Left hindlimb (tissue), 1 donor: Measurements from ENCODE around the gene TMEM229B.
A peak's percentile ranks its signal among the peaks of the same experiment; 100 is the strongest.

Experiments used
- DNase-seq: peaks from one replicate; pipeline ENCODE4 v3.0.0-alpha.2; 2018

TMEM229B gene

DNA sequence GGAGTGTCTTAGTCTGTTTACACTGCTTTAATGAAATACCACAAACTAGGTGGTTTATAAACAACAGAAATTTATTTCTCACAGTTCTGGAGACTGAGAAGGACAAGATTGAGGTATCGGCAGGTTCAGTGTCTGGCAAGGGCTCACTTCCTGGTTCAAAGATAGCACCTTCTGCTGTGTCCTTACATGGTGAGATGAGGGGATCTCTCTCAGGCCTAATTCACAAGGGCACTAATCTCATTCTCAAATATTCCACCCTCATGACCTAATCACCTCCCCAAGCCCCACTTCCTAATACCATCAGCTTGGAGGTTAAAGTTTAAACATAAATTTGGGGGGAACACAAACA, 41.5 kb downstream of the TMEM229B start:
- DNase-seq, result no peak

- no peak for DNase-seq
Measured at GRCh38 chr14:67446371-67447032, 42.0 kb downstream of the TMEM229B start.

- no peak for DNase-seq
Measured at GRCh38 chr14:67444395-67444794, 44.1 kb downstream of the TMEM229B start.

GRCh38 chr14:67442139-67442906, 46.2 kb downstream of the TMEM229B start:
- DNase-seq, result no peak

DNA sequence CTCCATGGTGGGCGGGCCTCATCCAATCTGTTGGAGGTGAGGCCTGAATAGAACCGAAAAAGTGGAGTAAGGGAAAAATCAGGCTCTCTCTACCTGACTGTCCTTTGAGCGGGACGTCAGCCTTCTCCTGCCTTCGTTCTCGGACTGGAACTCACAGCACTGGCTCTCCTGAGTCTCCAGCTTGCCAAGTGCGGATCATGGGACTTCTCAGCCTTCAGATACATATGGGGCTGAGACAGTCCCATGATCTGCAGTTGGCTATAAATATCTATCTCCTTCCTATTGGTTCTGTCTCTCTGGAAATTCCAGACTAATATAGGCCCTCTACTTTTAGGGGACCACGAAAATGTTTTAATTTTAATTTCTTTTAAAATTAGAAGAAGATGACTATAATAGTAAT, 46.8 kb downstream of the TMEM229B start:
- no peak for DNase-seq

- DNase-seq, result no peak
Measured at GRCh38 chr14:67441256-67441655, 47.3 kb downstream of the TMEM229B start.

- no peak for DNase-seq
Measured at GRCh38 chr14:67440513-67440912, 48.0 kb downstream of the TMEM229B start.

GRCh38 chr14:67438969-67439368, 49.6 kb downstream of the TMEM229B start:
- no peak for DNase-seq

GRCh38 chr14:67436006-67436866, 52.3 kb downstream of the TMEM229B start:
- DNase-seq, result no peak

GRCh38 chr14:67435603-67436002, 52.9 kb downstream of the TMEM229B start:
- DNase-seq, result no peak

DNA sequence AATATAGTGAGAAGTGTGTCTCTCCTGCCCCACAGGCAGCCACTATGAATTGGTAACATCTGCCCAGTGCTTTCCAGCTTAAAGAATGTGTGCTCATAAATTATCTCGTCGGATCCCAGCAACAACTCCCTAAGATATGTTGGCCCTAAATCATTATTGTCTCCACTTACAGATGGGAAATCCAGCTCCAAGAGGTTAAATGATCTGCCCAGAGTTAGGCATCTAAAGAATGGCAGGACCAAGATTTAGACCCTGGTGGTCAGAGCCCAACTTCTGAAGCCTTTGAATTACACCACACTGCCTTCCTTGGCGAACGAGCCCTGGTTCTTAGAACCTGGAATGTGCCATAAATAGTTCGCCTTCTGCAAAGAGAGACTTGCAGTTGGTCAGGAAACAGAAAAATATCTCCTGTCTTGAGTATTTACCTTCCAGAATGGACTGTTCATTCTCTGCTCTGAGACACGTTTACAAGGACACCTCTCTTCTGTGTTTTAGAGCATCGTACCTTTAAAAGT, 56.4 kb downstream of the TMEM229B start:
- no peak for DNase-seq

GRCh38 chr14:67429510-67430205, 58.9 kb downstream of the TMEM229B start:
- DNase-seq, result no peak

GRCh38 chr14:67428501-67429031, 60.0 kb downstream of the TMEM229B start:
- no peak for DNase-seq

GRCh38 chr14:67426983-67427606, 61.4 kb downstream of the TMEM229B start:
- peak; percentile 78 for DNase-seq

DNA sequence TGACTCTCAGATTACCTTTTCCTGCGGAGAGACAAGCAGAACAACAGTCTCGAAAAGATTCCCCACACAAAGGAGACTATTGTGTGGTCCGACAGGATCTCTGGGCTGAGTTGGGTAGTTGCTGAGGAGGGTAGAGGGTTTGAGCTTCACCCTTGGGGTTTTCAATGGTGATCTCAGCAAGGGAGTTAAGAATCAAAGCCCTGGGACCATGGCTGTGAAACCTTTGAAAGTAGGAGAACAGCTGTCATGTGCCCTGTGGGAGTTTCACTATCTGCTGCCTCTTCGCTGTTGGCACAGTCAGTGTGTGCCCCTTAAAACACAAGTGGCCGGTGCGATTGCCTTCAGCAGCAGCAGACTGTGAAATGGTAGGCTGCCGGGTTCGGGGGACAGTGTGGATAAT, 62.4 kb downstream of the TMEM229B start:
- DNase-seq, result no peak

GRCh38 chr14:67425608-67426007, 62.9 kb downstream of the TMEM229B start:
- DNase-seq, result no peak

DNA sequence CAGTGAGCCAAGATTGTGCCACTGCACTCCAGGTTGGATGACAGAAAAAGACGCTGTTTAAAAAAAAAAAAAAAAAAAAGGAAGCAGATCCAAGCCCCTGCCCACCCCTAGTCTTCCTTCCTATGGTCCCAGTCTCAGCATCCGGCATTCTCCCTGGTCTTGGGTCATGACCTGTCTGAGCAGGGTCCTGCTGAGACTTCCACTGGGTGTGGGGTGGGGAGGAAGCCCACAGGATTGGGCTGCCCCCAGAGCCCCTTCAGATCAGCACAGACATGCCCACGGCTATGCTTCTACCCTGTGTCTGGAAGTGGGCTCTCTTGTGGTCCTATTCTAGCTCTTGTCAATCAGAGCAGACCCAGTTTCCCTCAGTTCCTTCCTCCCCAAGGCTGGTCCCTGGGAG, 64.0 kb downstream of the TMEM229B start:
- DNase-seq, result no peak

- DNase-seq, result no peak
Measured at GRCh38 chr14:67423424-67423823, 65.1 kb downstream of the TMEM229B start.

GRCh38 chr14:67421356-67422224, 66.9 kb downstream of the TMEM229B start:
- DNase-seq, result no peak
